Activated T-cell treated with anti-CD3 and anti-CD28 coated beads for 24 hours (primary cell): ENCODE results near the gene TP73.

Experiments
- DNase-seq: peaks from one replicate; pipeline ENCODE4 v3.0.0-alpha.2; 2020; ENCODE audit warnings: low read depth

Gene TP73

DNA sequence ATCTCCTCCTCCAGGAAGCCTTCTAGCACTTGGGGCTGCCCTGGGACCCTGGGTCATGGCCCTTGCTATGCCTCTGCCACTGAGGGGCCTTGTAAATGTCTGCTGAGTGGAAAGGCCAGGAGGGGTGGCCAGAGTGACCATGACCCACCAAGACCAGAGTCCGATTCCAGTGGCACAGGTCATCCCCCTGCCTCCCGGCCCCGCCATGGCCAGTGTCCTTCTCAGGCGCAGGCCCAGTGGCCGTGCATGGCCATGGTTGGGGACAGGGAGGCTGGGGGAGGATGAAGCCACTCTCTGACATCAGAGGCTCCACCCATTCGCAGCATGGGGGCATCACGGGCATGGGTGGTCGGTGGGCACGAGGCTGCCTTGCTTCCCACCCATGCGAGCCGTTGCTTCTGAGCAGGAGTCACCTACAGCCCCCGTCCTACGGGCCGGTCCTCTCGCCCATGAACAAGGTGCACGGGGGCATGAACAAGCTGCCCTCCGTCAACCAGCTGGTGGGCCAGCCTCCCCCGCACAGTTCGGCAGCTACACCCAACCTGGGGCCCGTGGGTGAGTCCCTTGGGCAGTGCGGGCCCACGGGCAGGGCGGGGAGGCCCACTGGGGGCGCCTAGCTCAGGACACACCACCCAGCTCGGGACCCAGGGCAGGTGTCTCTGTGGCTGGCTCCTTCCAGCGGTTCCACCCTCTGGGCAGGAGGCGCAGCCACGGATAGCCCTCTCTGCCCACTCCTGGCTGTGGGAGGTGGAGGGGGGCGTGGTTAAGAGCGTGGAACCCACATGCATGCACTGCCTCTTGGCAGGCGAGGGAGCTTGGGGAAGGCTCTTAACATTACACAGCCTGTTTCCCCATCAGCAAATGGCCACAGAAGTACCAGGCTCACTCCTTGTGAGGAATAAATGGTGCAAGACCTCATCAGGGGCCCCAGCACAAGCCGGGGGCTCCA lies 77.6 kb downstream of the TP73 start:
- no peak for DNase-seq

DNA sequence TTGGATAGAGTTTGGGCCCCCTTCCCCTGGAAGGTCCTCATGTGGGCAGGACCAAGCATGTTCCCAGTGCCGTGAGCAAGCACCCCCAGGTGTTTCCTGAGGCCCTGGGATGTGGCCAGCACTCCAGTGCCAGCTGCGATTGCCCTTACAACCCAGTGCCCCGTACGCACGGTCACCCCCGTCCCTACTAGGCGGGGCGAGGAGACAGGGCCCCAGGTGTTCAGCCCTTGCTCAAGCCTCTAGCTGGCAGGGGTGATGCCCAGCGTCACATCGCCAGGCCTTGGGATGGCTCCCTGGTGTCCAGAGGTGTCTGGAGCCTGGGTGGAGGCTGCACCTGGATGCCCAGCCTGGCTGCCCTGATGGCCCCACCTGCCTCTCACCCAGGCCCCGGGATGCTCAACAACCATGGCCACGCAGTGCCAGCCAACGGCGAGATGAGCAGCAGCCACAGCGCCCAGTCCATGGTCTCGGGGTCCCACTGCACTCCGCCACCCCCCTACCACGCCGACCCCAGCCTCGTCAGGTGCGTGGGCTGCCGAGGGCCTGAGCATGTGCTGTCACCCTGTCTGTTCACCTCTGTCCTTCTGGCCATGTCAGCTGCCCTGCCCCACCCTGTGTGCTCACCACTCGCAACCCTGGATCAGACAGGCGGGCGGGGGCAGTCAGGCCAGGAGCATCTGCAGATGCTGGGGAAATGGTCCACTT lies 78.4 kb downstream of the TP73 start:
- no peak for DNase-seq

DNA sequence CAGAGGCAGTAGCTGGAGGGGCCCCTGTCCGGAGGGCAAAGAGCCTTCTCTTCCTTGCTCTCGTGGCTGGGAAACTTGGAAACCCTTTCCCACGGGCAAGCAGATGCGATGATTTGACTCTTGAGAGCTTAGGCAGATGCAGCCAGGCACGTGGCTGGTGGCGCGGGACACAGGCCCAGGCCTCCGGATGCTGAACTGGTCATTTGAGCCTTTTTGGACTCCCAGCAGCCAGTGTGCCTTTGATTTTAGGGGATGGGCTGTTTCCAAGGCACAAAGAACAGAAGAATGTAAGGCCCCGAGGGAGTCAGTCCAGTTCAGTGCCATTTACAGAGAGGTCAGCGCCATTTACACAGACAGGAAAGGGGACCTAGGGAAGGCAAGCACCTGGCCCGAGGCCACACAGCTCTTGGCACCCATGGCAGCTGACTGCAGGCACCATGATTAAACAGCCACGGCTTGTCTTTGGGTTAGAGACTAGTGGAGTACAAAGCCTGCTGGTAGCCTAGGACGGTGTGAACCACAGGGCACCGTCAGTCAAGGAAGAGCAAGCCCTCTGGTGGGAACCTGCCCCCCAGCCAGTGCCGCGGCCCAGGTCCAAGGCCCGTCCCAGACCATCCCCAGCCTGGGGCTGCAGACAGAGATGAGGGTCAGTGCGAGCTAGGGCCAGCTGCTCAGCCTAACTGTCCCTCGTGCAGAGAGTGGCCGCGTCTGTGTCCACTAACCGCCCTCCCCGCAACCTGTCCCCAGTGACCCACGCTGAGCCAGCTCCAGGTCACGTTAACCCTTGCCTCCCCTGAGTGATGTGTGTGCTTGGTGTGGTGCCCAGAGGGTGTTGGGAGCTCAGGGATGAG lies 79.5 kb downstream of the TP73 start:
- DNase-seq = no peak

DNA sequence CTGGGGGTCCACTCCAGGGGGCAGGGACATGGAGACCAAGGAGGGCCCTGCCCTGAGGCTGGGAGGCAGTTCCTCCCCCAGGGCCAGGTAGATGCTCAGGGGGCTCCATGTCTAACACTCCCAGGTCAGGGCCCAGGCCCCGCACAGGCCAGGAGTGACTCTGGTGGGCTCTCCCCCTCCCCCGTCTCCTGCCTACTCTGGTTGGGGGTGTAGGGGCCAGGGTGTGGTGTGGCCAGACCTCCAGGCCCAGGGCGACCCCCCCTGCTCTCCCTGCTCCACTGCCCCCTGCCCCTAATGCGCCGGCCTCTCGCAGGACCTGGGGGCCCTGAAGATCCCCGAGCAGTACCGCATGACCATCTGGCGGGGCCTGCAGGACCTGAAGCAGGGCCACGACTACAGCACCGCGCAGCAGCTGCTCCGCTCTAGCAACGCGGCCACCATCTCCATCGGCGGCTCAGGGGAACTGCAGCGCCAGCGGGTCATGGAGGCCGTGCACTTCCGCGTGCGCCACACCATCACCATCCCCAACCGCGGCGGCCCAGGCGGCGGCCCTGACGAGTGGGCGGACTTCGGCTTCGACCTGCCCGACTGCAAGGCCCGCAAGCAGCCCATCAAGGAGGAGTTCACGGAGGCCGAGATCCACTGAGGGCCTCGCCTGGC lies 80.2 kb downstream of the TP73 start:
- no peak for DNase-seq

DNA sequence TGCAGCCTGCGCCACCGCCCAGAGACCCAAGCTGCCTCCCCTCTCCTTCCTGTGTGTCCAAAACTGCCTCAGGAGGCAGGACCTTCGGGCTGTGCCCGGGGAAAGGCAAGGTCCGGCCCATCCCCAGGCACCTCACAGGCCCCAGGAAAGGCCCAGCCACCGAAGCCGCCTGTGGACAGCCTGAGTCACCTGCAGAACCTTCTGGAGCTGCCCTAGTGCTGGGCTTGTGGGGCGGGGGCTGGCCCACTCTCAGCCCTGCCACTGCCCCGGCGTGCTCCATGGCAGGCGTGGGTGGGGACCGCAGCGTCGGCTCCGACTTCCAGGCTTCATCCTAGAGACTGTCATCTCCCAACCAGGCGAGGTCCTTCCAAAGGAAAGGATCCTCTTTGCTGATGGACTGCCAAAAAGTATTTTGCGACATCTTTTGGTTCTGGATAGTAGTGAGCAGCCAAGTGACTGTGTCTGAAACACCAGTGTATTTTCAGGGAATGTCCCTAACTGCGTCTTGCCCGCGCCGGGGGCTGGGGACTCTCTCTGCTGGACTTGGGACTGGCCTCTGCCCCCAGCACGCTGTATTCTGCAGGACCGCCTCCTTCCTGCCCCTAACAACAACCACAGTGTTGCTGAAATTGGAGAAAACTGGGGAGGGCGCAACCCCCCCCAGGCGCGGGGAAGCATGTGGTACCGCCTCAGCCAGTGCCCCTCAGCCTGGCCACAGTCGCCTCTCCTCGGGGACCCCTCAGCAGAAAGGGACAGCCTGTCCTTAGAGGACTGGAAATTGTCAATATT lies 81.0 kb downstream of the TP73 start:
- DNase-seq = no peak

DNA sequence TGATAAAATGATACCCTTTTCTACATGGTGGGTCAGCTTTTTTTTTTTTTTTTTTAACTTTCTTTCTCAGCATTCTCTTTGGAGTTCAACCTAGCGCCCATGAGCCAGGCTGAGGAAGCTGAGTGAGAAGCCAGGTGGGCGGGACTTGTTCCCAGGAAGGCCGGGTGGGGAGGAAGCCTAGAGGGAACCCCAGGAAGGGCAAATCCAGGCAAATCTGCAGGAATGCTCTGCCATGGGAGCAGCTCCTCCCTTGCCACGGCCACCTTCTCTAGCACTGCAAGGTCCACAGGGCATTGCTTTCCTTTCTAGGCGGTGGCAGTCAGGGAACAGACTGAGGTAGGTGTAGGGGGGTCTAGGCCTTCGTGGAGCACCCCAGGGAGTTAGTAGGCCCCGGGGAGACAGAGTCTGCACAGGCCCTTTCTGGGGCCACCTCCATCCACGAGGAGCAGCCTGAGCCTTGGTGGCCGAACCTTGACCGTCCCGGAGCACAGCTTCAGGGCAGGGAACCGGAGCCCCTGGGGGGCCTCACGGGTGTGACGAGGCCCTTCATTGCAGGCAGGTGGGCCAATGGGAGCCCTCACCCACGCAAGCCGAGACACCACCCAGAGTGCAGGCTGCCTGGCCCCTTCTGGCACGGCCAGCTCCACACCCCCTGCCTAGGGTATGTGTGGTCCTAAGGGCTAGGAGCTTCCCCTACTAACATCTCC lies 81.7 kb downstream of the TP73 start:
- DNase-seq = no peak

DNA sequence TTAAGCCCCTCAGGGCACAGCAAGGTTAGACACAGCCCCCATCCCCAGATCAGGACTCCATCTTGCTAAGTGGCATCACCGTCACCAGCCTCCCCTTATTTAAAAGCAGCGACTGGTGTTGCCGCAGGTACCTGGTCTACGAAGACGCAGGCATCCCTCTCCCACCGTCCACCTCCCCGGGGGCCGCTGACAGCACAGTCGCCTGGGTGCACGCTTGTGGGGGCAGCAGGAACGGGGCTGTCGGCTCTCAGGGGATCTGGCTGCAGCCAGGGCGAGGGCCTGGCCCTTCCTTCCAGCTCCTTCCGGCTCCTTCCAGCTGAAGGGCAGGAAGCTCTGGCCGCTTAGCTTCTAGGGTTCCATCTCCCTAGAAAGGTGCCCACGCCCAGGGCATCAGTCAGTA lies 82.3 kb downstream of the TP73 start:
- no peak for DNase-seq

DNA sequence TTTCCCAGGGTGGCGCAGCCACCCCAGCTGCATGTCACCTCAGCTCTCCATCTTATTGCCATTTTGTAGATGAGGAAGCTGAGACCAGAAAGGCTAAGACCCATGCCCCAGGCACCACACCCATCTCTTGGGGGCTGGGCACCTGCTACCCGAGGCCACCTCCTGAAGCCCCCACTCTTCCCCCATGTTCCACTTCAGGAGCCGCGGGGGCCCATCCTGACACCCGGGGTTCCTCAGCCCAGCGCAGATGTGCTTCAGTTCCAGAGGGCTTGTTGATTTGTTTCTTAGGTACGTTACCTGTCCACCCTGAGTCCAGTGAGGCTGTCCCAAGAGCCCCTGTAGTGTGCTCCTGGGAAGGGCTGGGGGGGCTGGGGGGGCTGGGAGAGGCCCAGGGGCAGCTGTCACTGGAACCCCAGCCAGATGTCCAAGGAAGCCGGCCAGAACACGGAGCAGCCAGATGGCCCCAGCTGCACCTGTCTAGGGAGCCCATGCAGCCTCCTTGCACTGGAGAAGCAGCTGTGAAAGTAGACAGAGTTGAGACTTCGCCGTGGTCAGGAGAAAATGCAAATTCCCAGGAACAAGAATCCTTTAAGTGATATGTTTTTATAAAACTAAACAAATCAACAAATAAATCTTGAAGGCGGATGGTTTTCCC lies 82.8 kb downstream of the TP73 start:
- DNase-seq = no peak

DNA sequence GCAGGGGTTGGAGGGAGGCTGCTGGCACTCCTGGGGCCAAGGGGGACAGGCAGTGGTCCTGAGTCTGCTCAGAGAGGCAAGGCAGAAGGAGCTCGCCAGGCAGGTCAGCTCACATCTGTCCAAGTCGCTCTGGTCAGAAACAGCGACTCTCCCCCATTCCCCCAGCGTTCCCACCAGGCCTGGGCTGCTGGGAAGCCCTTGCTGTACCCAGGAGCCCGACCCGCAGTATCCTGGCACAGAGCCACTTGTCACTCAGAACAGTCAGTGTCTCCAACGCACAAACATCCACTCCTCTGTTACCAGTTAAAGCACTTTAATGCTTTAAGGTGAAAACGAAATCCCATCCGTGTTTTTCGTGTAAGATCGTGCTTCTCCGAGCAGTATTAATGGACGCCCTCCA lies 83.4 kb downstream of the TP73 start:
- DNase-seq = no peak

DNA sequence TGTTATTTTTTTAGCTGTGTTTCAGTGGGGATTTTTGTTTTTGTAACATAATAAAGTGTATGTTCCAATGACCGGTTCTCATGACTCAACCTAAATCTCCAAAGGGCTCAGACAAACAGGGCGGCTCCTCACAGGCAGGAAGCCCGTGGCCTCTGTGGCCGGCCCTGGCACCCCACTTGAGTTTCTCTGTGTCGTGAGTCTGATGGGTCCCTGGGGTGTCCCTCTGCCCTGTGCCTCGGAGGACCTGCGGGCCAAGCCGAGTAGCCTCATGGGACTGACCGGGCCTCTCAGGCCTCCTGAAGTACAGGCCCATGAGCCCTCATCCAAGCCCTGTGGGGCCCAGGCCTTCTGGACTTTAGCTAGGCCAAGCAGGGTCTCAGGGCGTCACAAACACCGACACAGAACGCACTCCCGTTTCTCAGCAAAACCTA lies 83.8 kb downstream of the TP73 start:
- DNase-seq = no peak

DNA sequence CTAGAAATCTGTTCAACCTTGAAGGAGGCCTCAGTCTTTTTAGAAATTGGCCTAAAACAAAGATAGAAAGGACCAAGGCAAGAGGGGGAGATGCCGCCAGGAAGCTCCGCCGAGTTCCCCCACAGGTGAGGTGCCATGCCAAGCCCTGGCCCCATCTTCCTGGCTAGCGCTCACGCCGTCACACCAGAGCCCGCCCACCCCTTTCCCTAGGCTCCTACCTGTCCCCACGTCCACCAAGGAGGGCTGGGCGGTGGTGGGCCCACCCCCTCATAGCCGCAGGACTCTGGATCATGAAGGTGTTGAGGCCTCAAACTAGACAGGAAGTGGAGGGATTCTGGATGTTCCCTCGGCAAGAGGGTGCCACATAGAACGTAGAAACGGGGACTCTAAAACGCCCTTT lies 84.4 kb downstream of the TP73 start:
- DNase-seq = no peak

DNA sequence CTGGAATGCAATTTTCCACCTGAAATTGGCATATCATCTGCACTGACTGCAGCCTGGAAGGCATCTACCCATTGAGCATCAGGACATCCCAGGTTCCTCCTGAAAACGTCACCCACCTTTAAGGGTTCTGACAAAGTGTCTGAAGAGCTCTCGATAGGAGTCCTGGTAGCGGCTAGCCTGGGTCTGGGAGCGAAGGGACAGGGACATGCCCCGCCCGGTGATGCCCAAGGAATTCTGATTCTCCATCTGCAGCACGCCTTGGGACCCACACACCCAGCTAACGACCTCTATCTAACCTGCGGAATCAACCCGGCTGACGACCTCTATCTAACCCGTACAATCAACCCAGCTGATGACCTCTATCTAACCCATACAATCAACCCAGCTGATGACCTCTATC lies 86.6 kb downstream of the TP73 start:
- DNase-seq = no peak

DNA sequence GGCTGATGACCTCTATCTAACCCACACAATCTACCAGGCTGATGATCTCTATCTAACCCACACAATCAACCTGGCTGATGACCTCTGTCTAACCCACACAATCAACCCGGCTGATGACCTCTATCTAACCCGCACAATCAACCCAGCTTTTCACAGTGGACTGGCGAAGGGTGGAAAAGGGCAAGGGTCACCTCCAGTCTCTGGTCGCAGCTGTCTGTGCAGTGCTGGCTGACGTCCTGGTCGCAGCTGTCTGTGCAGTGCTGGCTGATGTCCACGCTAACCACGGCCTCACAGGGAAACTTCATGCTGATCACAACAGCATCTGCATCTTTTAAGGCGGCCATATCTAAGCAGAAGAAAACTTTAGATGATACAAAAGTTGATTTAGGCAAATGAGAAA lies 87.7 kb downstream of the TP73 start:
- no peak for DNase-seq

DNA sequence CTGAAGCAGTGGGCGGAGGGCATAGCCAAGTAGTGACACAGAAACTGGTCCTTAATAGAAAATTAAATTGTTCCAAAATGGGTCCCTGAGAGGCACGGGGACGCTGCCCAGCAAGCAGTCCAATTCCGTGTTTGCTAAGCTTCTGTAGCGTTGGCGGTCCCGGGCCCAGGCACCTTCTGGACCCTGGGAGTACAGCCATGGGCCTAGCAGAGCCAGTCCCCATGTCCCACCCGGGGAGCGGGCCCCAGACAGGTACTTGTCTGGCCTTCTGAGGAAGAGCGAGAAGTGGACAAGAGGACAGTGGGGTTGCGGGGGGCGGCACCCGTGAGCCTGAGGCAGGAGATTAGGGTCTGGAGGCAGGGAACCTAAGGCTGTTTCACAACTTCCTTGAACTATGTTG lies 88.4 kb downstream of the TP73 start:
- no peak for DNase-seq

DNA sequence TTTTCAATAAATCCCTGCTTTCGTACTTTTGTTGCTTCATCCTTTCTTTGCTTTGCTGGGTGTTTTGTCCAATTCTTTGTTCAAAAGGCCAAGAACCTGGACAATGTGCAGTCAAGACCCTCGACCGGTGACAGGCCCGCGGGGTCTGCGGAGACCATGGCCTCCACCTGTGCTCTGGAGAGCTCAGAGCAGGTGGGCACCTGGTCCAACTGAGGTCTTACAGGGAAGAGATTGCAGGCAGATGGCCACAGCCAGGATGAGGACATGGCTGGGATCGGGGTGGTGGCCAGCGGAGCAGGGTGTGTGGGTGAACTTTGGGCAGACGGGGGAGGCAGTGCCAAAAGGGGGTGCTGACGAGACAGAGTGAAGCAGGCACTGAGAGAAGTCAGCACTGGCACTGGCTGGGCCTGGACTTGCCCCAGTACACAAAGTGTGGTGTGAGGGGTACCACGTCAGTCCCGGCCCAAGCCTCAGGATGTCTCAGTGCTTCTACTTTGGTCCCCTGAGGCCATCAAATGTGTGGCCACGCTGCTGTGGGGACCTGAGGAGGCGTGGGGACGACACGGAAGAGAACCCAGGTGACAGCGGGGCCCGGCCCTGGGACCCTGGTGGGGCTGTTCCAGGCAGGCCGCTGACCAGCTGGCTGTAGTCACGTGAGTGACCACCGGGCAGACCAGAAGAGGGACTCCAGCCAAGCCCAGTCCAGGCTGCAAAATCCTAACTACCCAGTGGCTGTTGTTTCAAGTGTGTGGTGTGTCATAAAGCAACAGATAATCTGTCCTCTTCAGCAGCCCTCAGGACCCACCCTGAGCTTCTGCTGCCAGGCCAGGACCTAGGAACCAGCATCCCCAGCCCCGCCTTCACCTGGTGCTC lies 89.5 kb downstream of the TP73 start:
- DNase-seq = no peak

DNA sequence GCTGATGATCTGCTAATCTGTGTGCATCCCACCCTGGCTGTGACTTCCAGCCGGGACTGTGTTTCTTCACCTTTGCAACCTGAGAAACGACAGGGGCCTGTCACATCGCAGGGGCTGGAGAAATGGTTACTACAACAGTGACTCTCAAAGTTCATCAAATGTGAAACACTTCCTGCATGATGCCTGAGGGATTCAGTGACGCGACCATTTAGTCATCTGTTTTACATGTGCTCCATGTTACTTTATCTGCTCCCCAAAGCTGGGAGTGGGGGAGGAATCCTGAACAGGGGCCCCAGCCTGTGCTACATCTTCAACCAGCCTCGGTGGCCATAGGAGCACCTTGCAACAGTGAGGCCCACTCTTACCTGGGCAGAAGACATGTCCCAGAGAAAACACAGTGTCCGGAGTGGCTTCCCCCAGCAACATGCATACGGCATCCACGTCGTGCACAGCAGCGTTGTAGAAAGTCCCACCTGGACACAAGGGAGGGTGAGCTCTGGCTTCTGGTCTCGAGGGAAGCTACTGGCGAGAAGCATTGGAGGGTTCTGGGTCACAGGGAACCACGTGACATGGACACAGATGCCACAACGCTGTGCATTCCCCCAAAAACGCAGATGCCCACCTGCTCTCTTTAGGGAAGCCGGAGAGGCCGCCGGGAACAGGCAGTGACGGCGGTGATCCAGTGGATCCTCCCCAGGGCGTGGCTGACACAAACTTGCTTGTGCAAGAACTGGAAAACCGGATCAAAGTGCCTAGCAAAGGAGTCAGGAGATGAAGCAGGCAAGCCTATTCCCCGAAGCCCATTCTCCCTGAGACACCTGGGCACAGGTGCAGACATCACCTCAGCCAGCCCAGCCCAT lies 90.4 kb downstream of the TP73 start:
- DNase-seq = no peak

DNA sequence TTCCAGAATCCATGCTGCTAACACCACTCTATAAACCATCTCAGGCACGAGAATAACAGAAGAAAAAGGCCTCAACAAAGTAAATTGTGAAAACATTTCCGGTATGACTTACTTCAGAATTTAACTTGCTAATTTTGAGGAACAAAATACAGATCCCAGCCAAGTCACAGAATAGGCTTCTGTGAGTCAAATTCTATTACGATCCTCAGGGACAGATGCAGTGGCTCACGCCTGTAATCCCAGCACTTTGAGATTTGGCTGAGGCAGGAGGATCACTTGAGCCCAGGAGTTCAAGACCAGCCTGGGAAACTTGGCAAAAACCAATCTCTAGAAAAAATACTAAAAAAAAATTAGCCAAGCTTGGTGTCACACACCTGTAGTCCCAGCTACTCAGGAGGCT lies 91.1 kb downstream of the TP73 start:
- no peak for DNase-seq

DNA sequence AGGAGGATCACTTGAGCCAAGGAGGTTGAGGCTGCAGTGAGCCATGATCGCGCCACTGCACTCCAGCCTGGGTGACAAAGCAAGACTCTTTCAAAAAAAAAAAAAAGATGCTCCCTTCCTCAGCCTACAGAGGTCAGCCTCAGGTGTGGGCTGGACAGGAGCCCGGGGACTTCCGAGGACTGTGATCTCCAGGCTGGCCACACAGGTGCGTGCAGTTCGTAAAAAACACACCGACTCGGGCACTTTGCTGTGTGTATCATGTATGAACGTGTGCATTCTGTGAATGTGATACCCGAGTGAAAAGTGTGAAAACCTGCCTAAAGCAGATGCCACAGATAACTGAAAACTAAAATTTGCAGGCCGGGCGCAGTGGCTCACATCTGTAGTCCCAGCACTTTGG lies 91.5 kb downstream of the TP73 start:
- no peak for DNase-seq
